ENCODE measurements around the gene ABTB1.
A peak's percentile ranks its signal among the peaks of the same experiment; 100 is the strongest.

ABTB1 gene

GRCh38 chr3:127722091-127722784, 49.5 kb downstream of the ABTB1 start:
- peak; percentile 89 for DNase-seq

DNA sequence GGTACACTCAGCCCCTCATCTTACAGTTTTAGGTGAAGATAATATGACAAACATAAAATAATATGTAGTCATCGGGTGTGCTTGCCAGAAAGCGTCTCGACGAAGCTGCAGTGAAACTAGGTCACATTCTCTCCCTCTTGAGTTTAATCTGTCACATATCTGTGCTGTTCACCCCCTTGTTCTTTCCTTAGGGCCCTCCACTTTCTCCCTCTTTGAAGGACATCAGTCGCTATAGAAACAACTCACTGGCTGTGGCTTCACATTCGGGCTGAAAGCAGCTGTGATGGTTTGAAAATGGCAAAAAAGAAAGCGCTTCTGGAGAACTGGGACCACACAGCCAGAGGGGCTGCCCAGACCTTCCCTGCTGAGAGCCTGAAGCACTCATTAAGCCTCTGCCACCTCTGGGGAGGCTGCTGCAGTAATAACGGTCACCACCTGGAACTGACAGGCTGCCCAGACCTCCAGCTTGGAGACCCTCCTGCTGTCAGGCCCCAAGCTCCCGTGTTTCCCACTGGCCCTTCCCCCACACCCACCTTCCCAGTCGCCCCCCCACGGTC, 50.3 kb downstream of the ABTB1 start:
- peak; percentile 94 for DNase-seq

DNA sequence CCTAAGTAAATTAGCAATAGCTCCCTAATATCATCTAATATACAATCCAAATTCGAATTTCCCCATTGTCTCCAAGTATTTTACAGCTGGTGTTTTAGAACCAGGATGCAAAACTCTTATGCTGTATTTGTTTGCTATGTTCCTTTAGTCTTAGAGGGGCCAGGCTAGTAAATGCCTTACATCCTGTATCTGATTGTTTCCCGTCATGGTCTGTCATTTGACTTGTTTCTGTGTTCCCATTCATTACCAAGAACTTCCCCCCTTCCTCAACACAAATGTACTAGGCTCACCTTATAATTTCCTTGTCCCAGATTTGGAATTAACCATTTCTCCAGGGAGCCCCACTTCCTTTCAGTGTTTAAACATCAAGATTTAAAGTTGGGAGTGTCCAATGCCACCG, 54.1 kb downstream of the ABTB1 start:
- no peak for DNase-seq

DNA sequence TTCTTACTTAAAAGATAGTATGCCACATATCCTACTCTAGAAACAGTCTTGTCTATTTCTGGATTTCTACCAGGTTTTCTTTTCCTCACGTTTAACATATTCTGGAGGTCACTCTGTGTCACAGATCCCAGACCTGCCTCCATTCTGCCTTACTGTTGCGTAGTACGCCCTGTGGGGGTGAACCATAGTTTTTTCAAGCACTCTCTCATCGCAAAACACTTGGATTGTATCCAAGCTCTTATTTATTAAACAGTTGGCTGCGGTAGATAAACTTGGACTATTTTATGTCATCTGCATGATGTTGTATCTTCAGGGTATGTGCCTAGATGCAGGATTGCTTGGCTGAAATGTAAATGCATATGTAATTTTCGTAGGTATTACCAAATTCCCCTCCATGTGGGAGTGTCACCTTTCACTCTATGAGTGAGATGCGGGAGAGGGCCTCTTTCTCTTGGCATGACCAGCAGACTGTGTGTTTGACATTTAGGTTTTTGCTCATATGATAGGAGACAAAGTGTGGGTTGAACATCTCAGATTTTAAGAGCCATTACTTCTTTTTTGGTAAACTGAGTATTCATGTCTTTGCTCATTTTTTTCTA, 55.8 kb downstream of the ABTB1 start:
- DNase-seq: peak; percentile 82

DNA sequence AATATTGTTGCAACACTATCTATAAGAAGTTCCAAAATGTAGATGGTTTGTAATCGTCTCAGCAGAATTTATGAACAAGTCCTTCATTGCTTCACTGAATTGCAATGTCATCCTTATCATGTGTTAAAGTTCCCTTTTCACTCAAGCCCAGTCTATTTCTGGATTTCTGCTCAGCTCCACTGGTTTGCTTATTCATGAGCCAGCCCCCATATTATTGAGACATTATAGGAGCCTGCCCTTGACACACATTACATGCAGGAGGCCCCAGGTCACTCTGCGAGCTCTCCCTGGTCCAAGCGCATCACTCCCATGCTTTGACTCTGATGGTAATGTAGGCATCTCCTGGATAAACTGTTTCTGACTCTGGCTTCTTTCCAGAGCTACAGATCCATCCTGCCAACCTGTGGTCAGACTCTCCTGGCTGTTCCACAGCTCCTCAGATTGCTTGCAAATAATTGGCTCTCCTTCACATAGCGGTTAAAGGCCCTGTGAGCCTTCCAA, 56.9 kb downstream of the ABTB1 start:
- DNase-seq: peak; percentile 71

DNA sequence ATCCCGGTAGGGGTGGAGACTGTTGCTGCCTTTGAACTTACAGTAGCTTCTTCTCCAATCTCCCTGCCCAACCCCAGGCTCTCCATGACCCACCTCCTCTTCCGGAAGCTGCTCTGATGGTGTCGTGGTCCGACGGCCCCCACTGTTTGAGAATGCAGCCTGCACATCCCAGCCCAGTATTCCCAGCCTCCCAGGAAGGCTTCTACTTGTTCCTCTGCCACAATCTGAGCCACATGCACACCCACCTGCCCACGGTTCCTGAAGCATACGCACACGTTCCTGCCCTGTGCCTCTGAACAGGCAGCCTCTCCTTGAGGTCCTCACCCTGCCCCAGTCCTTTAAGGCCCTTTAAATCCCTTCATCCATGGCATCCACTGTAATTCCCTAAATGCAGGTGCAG, 57.4 kb downstream of the ABTB1 start:
- peak; percentile 71 for DNase-seq
